GF-D8 (cell line): ENCODE results near the gene TRAF7.
A peak's percentile ranks its signal among the peaks of the same experiment; 100 is the strongest.
"Not testable (repeated sequence)": the region's sequence is repeated elsewhere in the genome, so short reads cannot be mapped to it uniquely, and the experiment has no call there.

Experiments
- DNase-seq: peaks from one replicate; lab custom pipeline; 2025; lab: John Stamatoyannopoulos, UW

TRAF7 gene

DNA sequence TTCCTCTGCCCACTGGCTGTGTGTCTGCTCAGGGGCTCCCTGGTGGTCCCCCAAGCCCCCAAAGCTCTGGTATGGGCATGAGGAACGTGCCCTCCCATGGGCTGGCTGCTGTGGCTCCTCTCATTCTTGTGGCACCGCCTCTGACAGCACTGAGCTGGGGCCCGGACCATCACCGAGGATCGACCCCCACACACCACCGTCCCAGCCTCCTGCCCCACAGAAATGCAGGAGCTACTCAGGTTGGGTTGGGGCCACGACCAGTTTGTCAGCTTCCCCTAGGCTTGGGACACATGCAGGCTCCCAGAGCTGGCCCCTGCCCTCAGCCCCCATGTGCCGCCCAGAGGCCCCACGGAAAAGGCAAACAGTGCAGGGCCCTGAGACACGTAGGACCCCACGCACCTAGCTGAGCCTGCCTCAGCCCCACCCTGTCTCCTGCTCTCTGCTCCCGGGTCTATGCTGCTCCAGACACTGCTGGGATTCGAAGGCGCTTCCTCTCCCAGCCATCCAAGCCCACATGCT is 44.1 kb downstream of the TRAF7 start:
- no peak for DNase-seq

GRCh38 chr16:2200313-2200712 is 44.7 kb downstream of the TRAF7 start:
- DNase-seq: no peak

DNA sequence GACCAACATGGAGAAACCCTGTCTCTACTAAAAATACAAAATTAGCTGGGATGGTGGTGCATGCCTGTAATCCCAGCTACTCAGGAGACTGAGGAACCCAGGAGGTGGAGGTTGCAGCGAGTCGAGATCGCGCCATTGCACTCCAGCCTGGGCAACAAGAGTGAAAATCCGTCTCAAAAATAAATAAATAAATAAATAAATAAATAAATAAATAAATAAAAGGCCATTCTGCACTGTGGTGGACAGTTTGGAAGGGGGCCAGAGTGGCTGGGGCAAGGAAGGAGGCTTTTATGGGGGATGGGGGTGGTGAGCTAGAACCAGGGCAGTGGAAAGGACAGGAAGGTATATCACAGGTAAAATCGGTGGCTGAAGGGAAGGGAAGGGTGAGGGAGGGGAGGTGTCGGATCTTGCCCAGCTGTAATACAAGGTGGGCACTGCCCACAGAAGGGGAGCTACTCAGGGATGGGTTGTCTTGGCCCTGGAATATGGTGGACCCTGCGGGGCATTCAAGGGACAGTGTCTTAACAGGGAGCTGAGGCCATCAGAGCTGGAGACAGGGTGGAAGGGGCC is 47.6 kb downstream of the TRAF7 start:
- DNase-seq: not testable (repeated sequence)

GRCh38 chr16:2204416-2205103 is 49.0 kb downstream of the TRAF7 start:
- peak; percentile 57 for DNase-seq

DNA sequence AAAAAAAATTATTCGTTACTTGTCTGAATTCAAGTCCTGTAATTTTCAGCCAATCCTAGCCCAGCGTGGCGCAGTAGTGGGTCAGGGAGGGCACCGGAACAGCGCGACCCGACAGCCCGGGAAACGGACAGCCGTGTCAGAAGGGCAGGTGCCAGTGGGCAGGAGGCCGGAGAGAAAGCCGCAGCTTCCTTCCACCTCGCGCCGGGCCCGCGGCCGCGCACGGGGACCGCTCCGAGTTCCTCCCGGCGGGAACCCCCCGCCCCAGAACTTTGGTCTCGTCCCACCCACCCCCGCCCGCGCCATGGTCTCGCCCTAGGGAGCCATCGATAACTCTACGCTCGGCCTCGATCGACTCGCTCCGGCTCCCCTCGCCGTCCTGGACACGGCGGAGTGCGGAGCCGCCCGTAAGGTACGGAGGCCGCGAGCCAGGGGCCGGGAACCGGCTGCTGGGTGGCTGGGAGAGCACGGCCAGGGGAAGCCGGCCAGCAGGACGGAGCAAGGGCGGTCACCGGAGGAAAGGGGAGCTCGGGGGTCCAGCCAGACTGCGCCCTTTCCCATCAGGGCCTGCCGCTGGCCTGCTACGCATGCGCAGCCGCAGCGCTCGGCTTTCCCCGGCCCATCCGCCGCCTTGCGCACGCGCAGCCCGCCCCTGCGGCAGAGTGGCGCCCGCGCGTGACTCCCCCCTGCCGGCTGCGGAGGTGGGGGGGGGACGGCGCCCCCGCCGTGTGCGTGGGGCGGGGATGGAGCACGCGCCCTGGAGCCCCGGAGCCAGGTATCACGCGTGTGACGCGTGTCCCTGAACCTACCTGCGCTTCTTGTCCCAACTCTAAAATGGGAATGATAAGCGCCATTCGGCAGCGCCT is 49.8 kb downstream of the TRAF7 start, which contains the start of gene MLST8:
TSS of gene MLST8 (plus strand) at position 351 of the 863 bp plus-strand sequence. CDS start 632 bp downstream, outside the sequence.
- DNase-seq: peak; percentile 73

GRCh38 chr16:2205967-2206313 is 50.4 kb downstream of the TRAF7 start:
- DNase-seq: no peak

DNA sequence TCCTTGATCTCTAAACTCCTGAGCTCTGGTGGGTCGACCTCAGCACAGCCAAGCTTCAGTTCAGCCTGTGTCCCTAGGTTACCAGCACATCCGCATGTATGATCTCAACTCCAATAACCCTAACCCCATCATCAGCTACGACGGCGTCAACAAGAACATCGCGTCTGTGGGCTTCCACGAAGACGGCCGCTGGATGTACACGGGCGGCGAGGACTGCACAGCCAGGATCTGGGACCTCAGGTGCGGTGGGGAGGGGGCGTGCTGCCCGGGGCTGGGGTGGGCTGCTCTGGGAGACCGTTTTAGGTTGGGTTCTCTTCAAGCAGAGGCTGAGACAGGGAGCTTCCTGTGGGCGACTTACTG is 50.8 kb downstream of the TRAF7 start:
- DNase-seq: peak; percentile 9

- DNase-seq: no peak
These were observed 51.3 kb downstream of the TRAF7 start for GRCh38 chr16:2206780-2207433.

- DNase-seq: no peak
These were observed 52.3 kb downstream of the TRAF7 start for GRCh38 chr16:2207872-2208271.

DNA sequence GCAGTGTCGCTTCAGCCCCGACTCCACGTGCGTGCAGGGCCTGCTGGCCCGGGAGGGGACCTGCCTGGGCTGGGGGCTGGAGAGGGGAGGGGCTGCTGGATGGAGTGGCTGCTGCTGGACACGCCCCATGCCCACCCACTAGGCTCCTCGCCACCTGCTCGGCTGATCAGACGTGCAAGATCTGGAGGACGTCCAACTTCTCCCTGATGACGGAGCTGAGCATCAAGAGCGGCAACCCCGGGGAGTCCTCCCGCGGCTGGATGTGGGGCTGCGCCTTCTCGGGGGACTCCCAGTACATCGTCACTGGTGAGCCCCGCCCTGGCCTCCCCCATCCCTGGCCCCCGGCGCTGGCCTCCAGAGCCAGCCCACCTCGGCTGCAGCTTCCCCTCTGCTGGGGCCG is 52.7 kb downstream of the TRAF7 start:
- DNase-seq: no peak

DNA sequence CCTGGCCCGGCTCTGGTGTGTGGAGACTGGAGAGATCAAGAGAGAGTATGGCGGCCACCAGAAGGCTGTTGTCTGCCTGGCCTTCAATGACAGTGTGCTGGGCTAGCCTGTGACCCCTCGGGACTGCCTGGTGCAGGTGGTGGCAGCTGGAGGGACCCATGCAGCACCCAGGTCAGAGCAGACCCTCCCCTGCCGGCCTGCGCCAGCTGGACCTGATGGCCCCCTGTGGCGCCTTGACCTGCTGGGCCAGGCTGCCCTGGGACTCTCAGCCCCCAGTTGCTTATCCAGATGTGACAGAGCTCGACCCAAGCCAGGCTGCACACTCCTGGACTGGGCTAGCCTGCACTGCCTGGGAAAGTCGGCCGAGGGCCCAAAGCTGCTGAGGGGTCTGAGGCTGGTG is 53.2 kb downstream of the TRAF7 start:
- DNase-seq: no peak

DNA sequence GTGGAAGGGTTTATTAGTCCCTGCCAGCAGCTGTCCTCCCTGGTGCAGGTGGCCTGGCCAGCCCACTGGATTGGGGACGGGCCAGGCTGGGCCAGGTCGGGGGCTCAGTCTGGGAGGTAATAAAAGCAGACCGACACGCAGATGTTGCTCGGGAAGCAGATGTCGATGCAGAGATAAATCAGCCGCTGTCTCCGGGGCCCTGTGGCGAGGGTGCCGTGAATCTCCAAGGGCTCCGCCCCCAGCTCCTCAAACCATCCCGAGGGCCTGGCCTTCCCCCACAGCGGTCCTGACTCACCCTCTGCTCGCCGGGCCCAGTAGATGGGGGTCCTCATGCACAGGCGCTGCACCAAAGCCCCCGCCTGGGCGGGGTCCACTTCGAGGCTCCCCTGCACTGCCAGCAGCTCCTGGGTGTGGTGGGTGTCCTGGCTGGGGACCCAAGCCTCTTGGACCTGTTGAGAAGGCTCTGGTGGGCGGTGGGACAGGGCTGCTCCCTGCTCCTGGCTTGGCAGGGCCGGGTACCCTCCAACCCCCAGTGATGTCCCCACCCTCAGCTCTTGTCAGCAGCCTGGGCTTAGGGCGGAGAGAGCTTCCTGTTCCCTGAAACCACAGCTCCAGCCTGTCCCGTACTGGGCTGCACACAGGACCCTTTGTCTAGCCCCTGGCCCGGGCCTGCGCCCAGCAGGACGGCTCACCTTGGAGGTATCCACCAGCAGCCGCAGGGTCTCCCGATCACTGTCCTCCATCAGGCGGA is 53.9 kb downstream of the TRAF7 start:
- no peak for DNase-seq

GRCh38 chr16:2210009-2210332 is 54.4 kb downstream of the TRAF7 start:
- DNase-seq: no peak

GRCh38 chr16:2210386-2211365 is 55.1 kb downstream of the TRAF7 start, which contains the start of gene BRICD5:
Gene BRICD5 (minus strand): TSS chr16:2210863. CDS start chr16:2210833, 30 bp downstream.
- no peak for DNase-seq

- no peak for DNase-seq
These were observed 56.4 kb downstream of the TRAF7 start for GRCh38 chr16:2211923-2212347.

DNA sequence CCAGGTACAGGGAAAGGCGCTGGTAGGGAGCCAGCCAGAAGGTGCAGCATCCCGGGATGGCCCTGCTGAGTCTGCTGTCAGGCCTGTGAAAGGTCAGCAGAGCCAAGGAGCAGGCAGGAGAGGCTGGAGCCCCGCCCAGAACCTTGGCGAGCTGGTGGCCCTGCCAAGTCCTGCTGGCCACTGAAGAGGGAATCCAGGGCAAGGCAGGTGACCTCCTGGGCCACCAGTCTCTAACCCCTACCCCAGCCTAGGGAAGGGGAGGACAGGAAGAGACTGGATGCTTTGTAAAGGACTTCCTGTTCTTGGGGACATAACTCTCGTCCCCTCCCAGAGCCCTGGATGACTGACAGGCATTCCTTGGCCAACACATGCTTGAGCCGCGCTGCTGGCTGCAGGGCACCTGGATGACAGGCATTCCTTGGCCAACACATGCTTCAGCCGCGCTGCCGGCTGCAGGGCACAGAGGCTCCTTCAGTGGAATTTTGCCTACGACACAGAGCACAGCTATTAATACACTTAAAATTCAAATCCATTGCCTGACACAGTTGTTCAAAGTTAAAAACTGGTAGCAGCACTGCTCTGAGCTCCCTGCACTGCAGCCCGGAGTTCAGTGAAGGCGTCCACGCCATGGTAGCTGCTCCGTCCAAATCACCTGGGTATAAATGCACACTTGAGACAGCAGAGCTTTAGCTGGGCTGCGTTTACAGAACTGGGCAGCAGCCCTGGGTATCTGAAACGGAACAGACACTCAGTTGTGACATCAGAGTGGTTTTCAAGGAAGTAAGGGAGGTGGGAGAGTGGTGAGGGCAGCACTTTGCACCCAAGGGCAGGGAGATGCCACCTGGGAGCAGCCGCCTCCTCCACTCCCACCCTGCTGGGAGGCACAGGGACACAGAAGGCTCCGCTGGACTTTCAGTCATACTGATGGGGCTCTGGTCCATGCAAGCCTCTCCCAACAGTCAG is 57.1 kb downstream of the TRAF7 start:
- peak; percentile 67 for DNase-seq

DNA sequence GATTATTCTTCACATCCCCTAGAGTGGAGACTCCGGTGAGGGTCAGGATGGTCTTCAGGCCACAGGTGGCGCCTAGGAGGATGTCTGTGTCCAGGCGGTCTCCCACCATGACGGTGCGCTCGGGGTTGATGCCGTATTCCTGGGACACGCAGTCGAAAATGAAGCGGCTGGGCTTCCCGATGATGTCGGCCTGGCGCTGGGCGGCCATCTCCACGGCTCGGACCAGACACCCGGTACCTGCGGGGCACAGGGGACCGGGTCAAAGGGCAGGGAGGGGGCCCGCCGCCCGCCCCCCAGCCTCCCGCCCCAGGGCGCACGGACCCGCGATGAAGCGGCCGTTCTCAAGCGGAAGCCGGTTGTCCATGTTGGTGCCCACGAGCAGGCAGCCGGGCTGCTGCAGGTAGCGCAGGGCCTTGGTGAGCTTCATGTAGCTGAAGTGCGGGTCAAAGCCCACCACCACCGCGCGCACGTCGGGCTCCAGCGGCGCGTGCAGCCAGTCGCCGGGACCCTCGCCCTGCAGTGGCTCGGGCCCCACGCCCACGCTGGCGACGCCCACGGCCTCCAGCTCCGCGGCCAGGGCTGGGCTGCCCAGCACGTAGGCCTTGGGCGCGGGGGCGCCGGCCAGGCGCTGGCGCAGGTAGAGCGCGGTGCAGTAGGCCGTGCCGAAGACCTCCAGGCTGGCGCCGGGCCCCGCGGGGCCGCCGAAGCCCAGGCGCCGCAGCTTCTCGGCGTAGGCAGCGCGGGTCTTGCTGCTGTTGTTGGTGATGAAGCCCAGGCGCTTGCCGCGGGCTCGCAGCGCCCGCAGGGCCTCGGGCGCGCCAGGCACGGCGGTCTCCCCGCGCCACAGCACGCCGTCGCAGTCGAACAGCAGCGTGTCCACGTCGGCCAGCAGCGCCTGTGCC is 58.5 kb downstream of the TRAF7 start:
- no peak for DNase-seq

- no peak for DNase-seq
These were observed 59.1 kb downstream of the TRAF7 start, which contains the start of gene PGP for GRCh38 chr16:2214719-2214968. Gene PGP (minus strand): TSS chr16:2214840. CDS start chr16:2214777, 63 bp downstream.
